Transverse colon (tissue), 4 donors: ENCODE data around the gene KLK1. TPM values are rescaled to one million over a fixed set of nuclear protein-coding genes. Genes with fewer than 3 reads are reported as not detected.

ENCODE experiments used
- DNase-seq: peaks from one replicate; pipeline ENCODE4 v3.0.0-alpha.2; 2019
- H3K27ac ChIP-seq, 4 donors: fragments of 200-600 bp; sonication (generic); 2 replicates each; pipeline ENCODE4 v1.5.1; 2016 to 2018; ENCODE audit warnings: inconsistent platforms in 4 of 4
- H3K27me3 ChIP-seq: fragments of 200-600 bp; sonication (generic); 2 replicates; pipeline ENCODE4 v1.5.1; 2017; ENCODE audit warnings: inconsistent platforms
- H3K36me3 ChIP-seq, 4 donors: fragments of 200-600 bp; sonication (generic); 2 replicates each; pipeline ENCODE4 v1.5.1; 2017 to 2019; ENCODE audit warnings: inconsistent platforms in 4 of 4
- H3K4me1 ChIP-seq, 4 donors: fragments of 200-600 bp; sonication (generic); 2 replicates each; pipeline ENCODE4 v1.5.1; 2017 to 2020; ENCODE audit warnings: inconsistent platforms in 4 of 4
- H3K4me3 ChIP-seq, 4 donors: fragments of 200-600 bp; sonication (generic); 1 replicate in 1 of 4; 2 replicates in 3 of 4; pipeline versions ENCODE4 v1.5.1 to v1.6.1; 2017 to 2019; ENCODE audit warnings: inconsistent platforms in 4 of 4
- H3K9me3 ChIP-seq, 2 donors: fragments of 200-600 bp; sonication (generic); 2 replicates each; pipeline ENCODE4 v1.5.1; 2017 to 2019; ENCODE audit warnings: inconsistent platforms in 2 of 2
- CTCF ChIP-seq, 5 experiments: fragments of 200-600 bp in 3 of 5; fragments of 450-650 bp in 2 of 5; sonication (generic) in 3 of 5; IDR thresholded peaks; 1 replicate in 2 of 5; 2 replicates in 3 of 5; pipeline ENCODE4 v1.5.1; 2016 to 2017; ENCODE audit warnings: antibody characterized with exemption in 5 of 5, inconsistent platforms in 3 of 5, mild to moderate bottlenecking in 2 of 5, moderate library complexity in 1 of 5
- EP300 ChIP-seq: sonication (generic); formaldehyde crosslinking; IDR thresholded peaks from one replicate; pipeline ENCODE4 v1.6.1; 2017; ENCODE audit warnings: antibody characterized with exemption, low read depth
- POLR2A ChIP-seq: fragments of 450-650 bp; IDR thresholded peaks from one replicate; pipeline ENCODE4 v1.6.1; 2016; ENCODE audit warnings: antibody characterized with exemption, mild to moderate bottlenecking, moderate library complexity
- POLR2AphosphoS5 ChIP-seq, 3 donors: sonication (generic); formaldehyde crosslinking; IDR thresholded peaks; one replicate each; pipeline ENCODE4 v1.6.1; 2016; ENCODE audit warnings: antibody characterized with exemption in 3 of 3
- WGBS, 2 donors: methylation state at CpG; one replicate each; pipeline ENCODE4 v1.1.5; 2018; ENCODE audit warnings: low coverage in 1 of 2; 5-methylcytosine and 5-hydroxymethylcytosine counted together
- in situ Hi-C, 4 donors: fragments of 200-750 bp; cut with MboI; loops; one replicate each; pipeline versions ENCODE4 v1.15.0 to v1.15.1; 2017; ENCODE audit warnings: low sequenced_read_pairs in 3 of 4, low pct_ligation_motif_present in 1 of 4, low pct_unique_long_range_greater_than_20kb in 1 of 4
- intact Hi-C: fragments of 100-400 bp; cut with DNase I; formaldehyde crosslinking; loops from one replicate; pipeline ENCODE4 v1.15.1; 2023; ENCODE audit warnings: low total_unique reads
- total RNA-seq, 4 donors: library from RNA; depleted of rRNA; stranded (reverse); fragments of >200 nt; gene quantifications; one replicate each; pipeline ENCODE4 v1.1.0, GENCODE V29; 2016

Gene KLK1
- total RNA-seq, 4 donors from 2014 or later, result 17.0 to 150 (median 35.4) TPM

DNA sequence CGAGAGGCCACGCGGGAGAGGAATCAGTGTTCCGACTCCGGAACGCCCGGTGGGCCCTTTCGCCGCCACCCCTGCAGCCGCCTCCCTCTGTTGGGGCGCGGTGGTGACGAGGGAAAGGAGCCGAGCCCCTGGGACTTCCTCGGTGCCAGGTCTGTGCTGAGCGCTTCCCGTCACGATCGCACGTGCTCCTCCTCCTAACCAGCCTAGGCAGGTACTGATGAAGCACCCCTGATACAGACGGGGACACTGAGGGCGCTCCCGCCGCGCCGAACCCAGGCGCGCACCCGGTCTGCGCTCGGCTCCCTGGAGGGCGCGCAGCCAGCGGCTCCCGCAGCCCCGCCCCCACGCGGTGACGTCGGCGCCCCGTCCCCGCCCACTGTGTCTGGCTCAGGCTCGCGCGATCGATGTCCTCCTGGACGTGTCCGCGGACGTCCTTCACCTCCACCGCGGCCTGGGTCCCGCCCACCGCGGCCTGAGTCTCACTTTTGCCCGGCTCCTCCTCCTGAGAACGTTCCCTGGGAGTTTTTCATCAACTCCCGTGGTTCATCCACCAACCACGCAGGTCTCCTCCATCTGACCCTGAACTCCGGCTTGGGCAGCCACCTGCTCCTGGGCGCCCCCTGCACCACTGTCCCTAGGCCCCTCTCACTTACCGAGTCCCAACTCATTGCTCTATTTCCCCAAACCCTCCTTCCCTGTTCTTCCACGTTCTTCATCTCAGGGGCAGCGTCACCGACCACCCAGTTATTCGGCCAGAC, 12.4 kb upstream of the KLK1 start:
- Histone ChIP-seq H3K9me3 (no peaks in the 10 kb centered on the region), H3K4me3 (peak overlapping the region; percentile 31 to 67 (median 44)), H3K27ac (peak overlapping the region; percentile 56 to 73 (median 68)), H3K4me1 (peaks cover 0 to 23% (median 18%) of the 10 kb centered on the region in 4 donors), H3K36me3 (no peaks in the 10 kb centered on the region), H3K27me3 (peaks cover 25% of the 10 kb centered on the region)
- 2 to 3% methylated on average over 11 to 53 of the region's 67 CpGs for WGBS, 2 donors
- intact Hi-C loops (no loop called here), in situ Hi-C loops (no loop called here)
- peak; percentile 82 for TF ChIP-seq POLR2A
- TF ChIP-seq EP300, result no peak
- peak; percentile 57 to 90 (median 85) for TF ChIP-seq POLR2AphosphoS5 (IDR thresholded peaks at IDR 0.05)
- DNase-seq, result peak; percentile 89

- Histone ChIP-seq H3K36me3 (no peaks in the 10 kb centered on the region), H3K27ac (peak overlapping the region; percentile 56 to 73 (median 68)), H3K27me3 (peaks cover 25% of the 10 kb centered on the region), H3K9me3 (no peaks in the 10 kb centered on the region), H3K4me3 (peak overlapping the region; percentile 31 to 67 (median 44)), H3K4me1 (peaks cover 0 to 23% (median 18%) of the 10 kb centered on the region in 4 donors)
- no peak for TF ChIP-seq POLR2AphosphoS5 (IDR thresholded peaks at IDR 0.05)
- no peak for TF ChIP-seq POLR2A
- TF ChIP-seq CTCF (IDR thresholded peaks at IDR 0.05), result no peak
- peak; percentile 54 for DNase-seq
- in situ Hi-C loops, result no loop called here
- intact Hi-C loops, result no loop called here
- WGBS, 2 donors, result 26% methylated on average over 13 of the region's 13 CpGs; no CpG with 5 or more reads in 1 of the 2 donors
Observed at GRCh38 chr19:50835103-50835784, 11.7 kb upstream of the KLK1 start.

DNA sequence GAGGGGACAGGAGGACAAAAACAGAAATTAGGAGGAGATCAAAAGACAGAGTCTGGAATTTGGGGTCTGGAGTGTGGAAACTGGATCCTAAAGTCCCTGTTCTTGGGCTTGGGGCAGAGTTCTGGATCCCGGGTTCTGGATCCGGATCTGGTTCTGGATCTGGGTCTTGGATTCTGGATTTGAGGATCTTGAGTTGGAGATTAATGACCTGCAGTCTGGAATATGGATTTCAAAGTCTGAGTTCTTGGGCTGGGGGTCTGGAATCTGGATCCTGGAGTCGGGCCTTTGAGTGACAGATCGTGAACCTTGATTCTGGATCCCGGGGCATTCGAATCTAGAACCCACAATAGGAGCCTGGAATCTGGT, 10.2 kb upstream of the KLK1 start:
- Histone ChIP-seq H3K4me1 (peaks cover 0 to 23% (median 18%) of the 10 kb centered on the region in 4 donors), H3K4me3 (no peak overlapping the region), H3K36me3 (no peaks in the 10 kb centered on the region), H3K27me3 (peaks cover 25% of the 10 kb centered on the region), H3K9me3 (no peaks in the 10 kb centered on the region), H3K27ac (no peak overlapping the region)
- WGBS, 2 donors, result 90 to 96% methylated on average over 6 of the region's 6 CpGs
- intact Hi-C loops (no loop called here), in situ Hi-C loops (no loop called here)
- no peak for DNase-seq
- TF ChIP-seq CTCF (IDR thresholded peaks at IDR 0.05) (no peak), POLR2A (no peak), POLR2AphosphoS5 (IDR thresholded peaks at IDR 0.05) (no peak), EP300 (no peak)

GRCh38 chr19:50833117-50833801, 9.7 kb upstream of the KLK1 start, which contains the start of gene KLK15:
Gene KLK15, minus strand, starts transcription at chr19:50833574. Its CDS starts 2,082 bp downstream, at chr19:50831492.
- no peak within 1 kb of the TSS for H3K4me3 ChIP-seq
- 56 to 76% methylated on average over 3 to 8 of the region's 8 CpGs for WGBS, 2 donors

More at GRCh38 chr19:50833117-50833801, 9.7 kb upstream of the KLK1 start, which contains the start of gene KLK15:
- Histone ChIP-seq H3K27ac (no peak within 1 kb of the TSS), H3K9me3 (no peaks in the 10 kb centered on the region), H3K27me3 (peaks cover 25% of the 10 kb centered on the region), H3K36me3 (no peaks in the 10 kb centered on the region), H3K4me1 (peaks cover 0 to 23% (median 18%) of the 10 kb centered on the region in 4 donors)
- DNase-seq, result no peak
- TF ChIP-seq POLR2AphosphoS5 (IDR thresholded peaks at IDR 0.05) (no peak), POLR2A (no peak), EP300 (no peak), CTCF (IDR thresholded peaks at IDR 0.05) (no peak)
- intact Hi-C loops (no loop called here), in situ Hi-C loops (no loop called here)
